ENCODE data around the gene ACTR3C. TPM values are rescaled to one million over a fixed set of nuclear protein-coding genes. Genes with fewer than 3 reads are reported as not detected.

The ACTR3C gene
- total RNA-seq, 1 experiment from 2014 or later: 2.2 TPM

GRCh38 chr7:150333659-150334058, 10.3 kb upstream of the ACTR3C start:
- H3K23me2 ChIP-seq (ENCODE audit: insufficient read length, low read depth, low read length, poor library complexity, severe bottlenecking): no peaks in the 10 kb centered on the region
- Mint-ChIP-seq H3K36me3 (ENCODE audit: insufficient read depth in 1 of 3, low read depth in 3 of 3) (peaks cover 23 to 31% (median 28%) of the 10 kb centered on the region in 3 experiments), H3K27me3 (ENCODE audit: low read depth) (peaks cover 35% of the 10 kb centered on the region), H3K4me3 (no peak overlapping the region), H3K4me1 (peaks cover 55 to 63% of the 10 kb centered on the region in 2 experiments), H3K27ac (peak overlapping the region in 1 of 3 experiments; percentile 70; a peak in 3 of 7 replicates), H3K9me3 (no peaks in the 10 kb centered on the region; a peak in 1 of 5 replicates)
- DNase-seq: no peak
- no peak overlapping the region for H3K18ac ChIP-seq (ENCODE audit: insufficient read length, low read depth, low read length)
- peaks cover 13% of the 10 kb centered on the region; the same call in 1 of the 2 replicates for H3K4me1 ChIP-seq (ENCODE audit: insufficient read depth, low read length)
- no peak overlapping the region for H2BK20ac ChIP-seq (ENCODE audit: low read depth, low read length, poor library complexity, severe bottlenecking)
- no peaks in the 10 kb centered on the region for H3K79me1 ChIP-seq (ENCODE audit: insufficient read depth, low read depth, low read length, poor library complexity, severe bottlenecking)
- no peak overlapping the region for H3K23ac ChIP-seq (ENCODE audit: insufficient read length, low read depth, low read length)
- TF ChIP-seq CTCF (conservative IDR thresholded peaks at IDR 0.05): no peak
- no peak overlapping the region for H4K91ac ChIP-seq (ENCODE audit: insufficient read length, low read depth, low read length)
- no peak overlapping the region; the same call in 1 of the 2 replicates for H3K4ac ChIP-seq (ENCODE audit: low read depth, low read length)
- no peak overlapping the region for H4K5ac ChIP-seq (ENCODE audit: insufficient read length, low read depth, low read length)
- H2BK120ac ChIP-seq (ENCODE audit: low read depth, low read length, poor library complexity, severe bottlenecking): no peak overlapping the region
- no peak overlapping the region for H4K8ac ChIP-seq (replicated peaks; ENCODE audit: insufficient read length, low read depth, low read length)
- no peak overlapping the region for H3T11ph ChIP-seq (ENCODE audit: low read length)
- H3K27ac ChIP-seq (ENCODE audit: insufficient read length, low read depth, low read length): no peak overlapping the region
- H2BK12ac ChIP-seq (ENCODE audit: insufficient read length, low read depth, low read length): no peak overlapping the region
- no peak overlapping the region for H2BK15ac ChIP-seq (ENCODE audit: low read depth, low read length)
- H3K4me2 ChIP-seq (ENCODE audit: insufficient read depth, insufficient read length, low read length): no peak overlapping the region
- no peaks in the 10 kb centered on the region for H3K79me2 ChIP-seq (ENCODE audit: insufficient read depth, low read length)
- H3K56ac ChIP-seq (ENCODE audit: insufficient read length, low read depth, low read length): no peak overlapping the region
- no CpG with 5 or more reads among the region's 10 CpGs for WGBS (ENCODE audit: extremely low coverage, insufficient read length, low lambda C conversion rate)
- H3K9ac ChIP-seq (ENCODE audit: extremely low read depth, insufficient read length, low read length): no peak overlapping the region
- no peak overlapping the region for H2AK5ac ChIP-seq (ENCODE audit: insufficient read length, low read length)
- no peak overlapping the region; the same call in 1 of the 2 replicates for H3K14ac ChIP-seq (ENCODE audit: insufficient read depth, low read length)
- no peaks in the 10 kb centered on the region for H3K27me3 ChIP-seq (ENCODE audit: insufficient read depth, low read length)
- no peak overlapping the region for H2BK5ac ChIP-seq (ENCODE audit: insufficient read length, low read length)
- no peaks in the 10 kb centered on the region for H4K20me1 ChIP-seq (ENCODE audit: control insufficient read depth, insufficient read depth, insufficient read length)
- no peak overlapping the region for H2AFZ ChIP-seq (ENCODE audit: low read length)
- no peaks in the 10 kb centered on the region for H3K9me3 ChIP-seq (ENCODE audit: control insufficient read depth, low read depth, low read length)

All from H9 (cell line).